Measurements from ENCODE around the gene SLC16A11. TPM values are rescaled to one million over a fixed set of nuclear protein-coding genes. Genes with fewer than 3 reads are reported as not detected.

SLC16A11 gene
- total RNA-seq, 2 experiments from 2014 or later = 1.4 to 1.5 TPM

GRCh38 chr17:7014995-7015958, 28.6 kb downstream of the SLC16A11 start:
- Mint-ChIP-seq H3K27ac (peak overlapping the region; percentile 99), H3K9me3 (no peaks in the 10 kb centered on the region), H3K4me1 (ENCODE audit: low read depth) (peaks cover 49% of the 10 kb centered on the region), H3K36me3 (peaks cover 38% of the 10 kb centered on the region), H3K4me3 (peak overlapping the region; percentile 96), H3K27me3 (no peaks in the 10 kb centered on the region)
- CTCF ChIA-PET = interaction anchor here (1.5 to 2.9 kb wide), 3 partner anchors 11 to 162 kb away, joined by 4 to 13 read pairs (median 8); no protein-coding TSS in a partner anchor
- intact Hi-C loops (cut with micrococcal nuclease) = loop anchor here (1.0 to 10.0 kb wide), 7 partner anchors 8 to 1430 kb away; partner anchors contain the start of genes BCL6B, C17orf100, MED31 and NLRP1
- peak; percentile 90 for DNase-seq
- POLR2A ChIA-PET = interaction anchor here (0.6 to 2.0 kb wide), 5 partner anchors 8 to 31 kb away, joined by 3 to 10 read pairs (median 4); partner anchors contain the start of gene SLC16A13

GRCh38 chr17:7014261-7014994, 29.5 kb downstream of the SLC16A11 start:
- Mint-ChIP-seq H3K36me3 (peaks cover 41% of the 10 kb centered on the region), H3K4me3 (peak overlapping the region; percentile 96), H3K27ac (peak overlapping the region; percentile 99), H3K27me3 (no peaks in the 10 kb centered on the region), H3K9me3 (no peaks in the 10 kb centered on the region), H3K4me1 (ENCODE audit: low read depth) (peaks cover 58% of the 10 kb centered on the region)
- intact Hi-C loops (cut with micrococcal nuclease) = loop anchor here (2.0 to 10.0 kb wide), 4 partner anchors 46 to 1430 kb away; partner anchors contain the start of genes C17orf100, MED31, NLRP1 and XAF1
- POLR2A ChIA-PET = interaction anchor here (0.6 to 2.0 kb wide), 5 partner anchors 9 to 31 kb away, joined by 3 to 10 read pairs (median 4); partner anchors contain the start of gene SLC16A13
- CTCF ChIA-PET = interaction anchor here (1.5 to 2.9 kb wide), 3 partner anchors 10 to 163 kb away, joined by 4 to 13 read pairs (median 8); no protein-coding TSS in a partner anchor
- DNase-seq = peak; percentile 99

GRCh38 chr17:7011942-7012254, 32.0 kb downstream of the SLC16A11 start:
- Mint-ChIP-seq H3K27me3 (no peaks in the 10 kb centered on the region), H3K4me3 (peak overlapping the region; percentile 96), H3K36me3 (peaks cover 32% of the 10 kb centered on the region), H3K9me3 (no peaks in the 10 kb centered on the region), H3K4me1 (ENCODE audit: low read depth) (peaks cover 58% of the 10 kb centered on the region), H3K27ac (peak overlapping the region; percentile 99)
- POLR2A ChIA-PET = interaction anchor here (0.7 to 1.3 kb wide), 2 partner anchors 12 to 23 kb away, joined by 5 to 7 read pairs; partner anchors contain the start of gene SLC16A13
- no peak for DNase-seq
- CTCF ChIA-PET = interaction anchor here (0.7 to 1.9 kb wide), 7 partner anchors 8 to 101 kb away, joined by 3 to 12 read pairs (median 4); partner anchors contain the start of gene SLC16A13
- intact Hi-C loops (cut with micrococcal nuclease) = loop anchor here (10.0 kb wide), 2 partner anchors 257 to 1427 kb away; partner anchors contain the start of genes NLRP1 and XAF1

- H3K36me3 Mint-ChIP-seq = peaks cover 28% of the 10 kb centered on the region
- ChIA-PET CTCF (interaction anchor here (13.2 kb wide), 1 partner anchor 95 kb away, joined by 257 read pairs; no protein-coding TSS in a partner anchor), POLR2A (no interaction called here)
- intact Hi-C loops (cut with micrococcal nuclease) = loop anchor here (10.0 kb wide), 2 partner anchors 257 to 1427 kb away; partner anchors contain the start of genes NLRP1 and XAF1
- no peak for DNase-seq
- H3K27me3 Mint-ChIP-seq = no peaks in the 10 kb centered on the region
- H3K4me3 Mint-ChIP-seq = peak overlapping the region; percentile 96
- H3K9me3 Mint-ChIP-seq = no peaks in the 10 kb centered on the region
- peaks cover 54% of the 10 kb centered on the region for H3K4me1 Mint-ChIP-seq (ENCODE audit: low read depth)
- H3K27ac Mint-ChIP-seq = peak overlapping the region; percentile 99
These were observed 32.5 kb downstream of the SLC16A11 start for GRCh38 chr17:7011415-7011814.

- Mint-ChIP-seq H3K9me3 (no peaks in the 10 kb centered on the region), H3K27ac (no peak overlapping the region), H3K4me1 (ENCODE audit: low read depth) (peaks cover 45% of the 10 kb centered on the region), H3K27me3 (no peaks in the 10 kb centered on the region), H3K36me3 (peaks cover 24% of the 10 kb centered on the region), H3K4me3 (peak overlapping the region; percentile 52)
- ChIA-PET POLR2A (no interaction called here), CTCF (interaction anchor here (1.7 to 13.2 kb wide), 2 partner anchors 94 to 100 kb away, joined by 10 to 257 read pairs; no protein-coding TSS in a partner anchor)
- no peak for DNase-seq
- intact Hi-C loops (cut with micrococcal nuclease) = loop anchor here (10.0 kb wide), 2 partner anchors 256 to 1426 kb away; partner anchors contain the start of genes NLRP1 and XAF1
These were observed 33.4 kb downstream of the SLC16A11 start for GRCh38 chr17:7010523-7010922.

GRCh38 chr17:7007143-7007542, 36.7 kb downstream of the SLC16A11 start:
- POLR2A ChIA-PET = no interaction called here
- no peaks in the 10 kb centered on the region for H3K9me3 Mint-ChIP-seq
- CTCF ChIA-PET = interaction anchor here (1.3 to 13.2 kb wide), 5 partner anchors 15 to 164 kb away, joined by 3 to 257 read pairs (median 63); partner anchors contain the start of gene BCL6B
- H3K27me3 Mint-ChIP-seq = no peaks in the 10 kb centered on the region
- H3K4me3 Mint-ChIP-seq = no peak overlapping the region
- H3K27ac Mint-ChIP-seq = no peak overlapping the region
- H3K4me1 Mint-ChIP-seq (ENCODE audit: low read depth) = peaks cover 44% of the 10 kb centered on the region
- no peak for DNase-seq
- intact Hi-C loops (cut with micrococcal nuclease) = no loop called here
- H3K36me3 Mint-ChIP-seq = peaks cover 11% of the 10 kb centered on the region

- Mint-ChIP-seq H3K36me3 (peaks cover 19% of the 10 kb centered on the region), H3K4me3 (no peak overlapping the region), H3K9me3 (no peaks in the 10 kb centered on the region), H3K4me1 (ENCODE audit: low read depth) (peaks cover 33% of the 10 kb centered on the region), H3K27me3 (no peaks in the 10 kb centered on the region), H3K27ac (no peak overlapping the region)
- ChIA-PET POLR2A (no interaction called here), CTCF (interaction anchor here (0.7 to 13.2 kb wide), 5 partner anchors 16 to 333 kb away, joined by 3 to 257 read pairs (median 63); partner anchors contain the start of gene BCL6B)
- intact Hi-C loops (cut with micrococcal nuclease) = no loop called here
- no peak for DNase-seq
These were observed 38.2 kb downstream of the SLC16A11 start for GRCh38 chr17:7005716-7006115.

GRCh38 chr17:7004398-7005253, 39.3 kb downstream of the SLC16A11 start:
- CTCF ChIA-PET = interaction anchor here (0.6 to 13.2 kb wide), 47 partner anchors 8 to 1895 kb away, joined by 3 to 257 read pairs (median 4); partner anchors contain the start of genes ALOX12, BCL6B, MED31 and RNASEK
- Mint-ChIP-seq H3K4me1 (ENCODE audit: low read depth) (peaks cover 22% of the 10 kb centered on the region), H3K27ac (peak overlapping the region; percentile 49), H3K27me3 (no peaks in the 10 kb centered on the region), H3K9me3 (no peaks in the 10 kb centered on the region), H3K36me3 (peaks cover 21% of the 10 kb centered on the region), H3K4me3 (no peak overlapping the region)
- intact Hi-C loops (cut with micrococcal nuclease) = loop anchor here (1.0 to 5.0 kb wide), 4 partner anchors 11 to 337 kb away; no protein-coding TSS in a partner anchor
- POLR2A ChIA-PET = interaction anchor here (0.6 to 1.2 kb wide), 3 partner anchors 10 to 150 kb away, joined by 3 to 4 read pairs (median 3); a partner anchor contains a TSS
- DNase-seq = no peak

- H3K27ac Mint-ChIP-seq = no peak overlapping the region
- no peaks in the 10 kb centered on the region for H3K9me3 Mint-ChIP-seq
- H3K36me3 Mint-ChIP-seq = peaks cover 19% of the 10 kb centered on the region
- DNase-seq = no peak
- H3K4me1 Mint-ChIP-seq (ENCODE audit: low read depth) = peaks cover 13% of the 10 kb centered on the region
- H3K27me3 Mint-ChIP-seq = no peaks in the 10 kb centered on the region
- CTCF ChIA-PET = interaction anchor here (0.9 to 13.2 kb wide), 23 partner anchors 9 to 342 kb away, joined by 3 to 257 read pairs (median 6); partner anchors contain the start of genes BCL6B and RNASEK
- no peak overlapping the region for H3K4me3 Mint-ChIP-seq
- POLR2A ChIA-PET = interaction anchor here (0.6 kb wide), 1 partner anchor 151 kb away, joined by 4 read pairs; no protein-coding TSS in a partner anchor
- intact Hi-C loops (cut with micrococcal nuclease) = loop anchor here (1.0 to 5.0 kb wide), 4 partner anchors 12 to 336 kb away; no protein-coding TSS in a partner anchor
These were observed 40.1 kb downstream of the SLC16A11 start for GRCh38 chr17:7003745-7004144.

- ChIA-PET CTCF (interaction anchor here (0.6 to 13.2 kb wide), 8 partner anchors 9 to 182 kb away, joined by 3 to 257 read pairs (median 24); partner anchors contain the start of gene BCL6B), POLR2A (no interaction called here)
- Mint-ChIP-seq H3K9me3 (no peaks in the 10 kb centered on the region), H3K36me3 (peaks cover 24% of the 10 kb centered on the region), H3K27me3 (no peaks in the 10 kb centered on the region), H3K27ac (no peak overlapping the region), H3K4me3 (no peak overlapping the region), H3K4me1 (ENCODE audit: low read depth) (peaks cover 10% of the 10 kb centered on the region)
- intact Hi-C loops (cut with micrococcal nuclease) = loop anchor here (5.0 kb wide), 1 partner anchor 335 kb away; no protein-coding TSS in a partner anchor
- DNase-seq = no peak
These were observed 41.4 kb downstream of the SLC16A11 start for GRCh38 chr17:7002288-7003047.
